DOHH2 (cell line): ENCODE data around the gene DOCK8.

Experiments
- CTCF ChIP-seq: fragments of 200-600 bp; sonication (generic); IDR thresholded peaks from one replicate; pipeline ENCODE4 v1.5.1; 2014; ENCODE audit warnings: antibody characterized with exemption, mild to moderate bottlenecking, low read depth, low read length; ENCODE audit not compliant: poor library complexity, severe bottlenecking
- EZH2phosphoT487 ChIP-seq: fragments of 200-600 bp; sonication (generic); IDR thresholded peaks from 2 replicates; pipeline ENCODE4 v1.6.1; 2017; ENCODE audit warnings: borderline replicate concordance, mild to moderate bottlenecking, antibody characterized with exemption, low read length, moderate library complexity, mixed read lengths

GRCh38 chr9:366620-367019, 152.0 kb downstream of the DOCK8 start:
- TF ChIP-seq CTCF (no peak), EZH2phosphoT487 (no peak)
